T-cell (primary cell): ENCODE results near the gene RASA4B. TPM values are rescaled to one million over a fixed set of nuclear protein-coding genes. Genes with fewer than 3 reads are reported as not detected.
"Not testable (repeated sequence)": the region's sequence is repeated elsewhere in the genome, so short reads cannot be mapped to it uniquely, and the experiment has no call there.

Experiments
- ATAC-seq, 4 experiments: fragments of 200-7000 bp in 3 of 4; fragments of 150-1000 bp in 1 of 4; cut with Tn5 transposase; replicated peaks in 1 of 4; 1 replicate in 3 of 4; 2 replicates in 1 of 4; pipeline ENCODE4 v1.10.0; 2021; ENCODE audit warnings: moderate library complexity in 3 of 4, mild to moderate bottlenecking in 2 of 4, moderate number of reproducible peaks in 1 of 4
- CTCF ChIA-PET, 2 donors: fragments of 300-600 bp; sonication (Branson Sonifier 250); formaldehyde crosslinking; loops; one replicate each; lab custom pipeline; 2022; ENCODE audit warnings: antibody characterized with exemption in 2 of 2; lab: Charles Lee
- POLR2A ChIA-PET, 2 donors: fragments of 300-600 bp; sonication (Branson Sonifier 250); formaldehyde crosslinking; loops; one replicate each; lab custom pipeline; 2022; ENCODE audit warnings: antibody characterized with exemption in 2 of 2; lab: Charles Lee
- DNase-seq, 35 experiments: peaks; one replicate each; pipeline versions ENCODE4 v3.0.0 to v3.0.0-alpha.2; 2013 to 2023
- H3K27ac ChIP-seq: one replicate; pipeline ENCODE4 v1.5.1; 2013; ENCODE audit warnings: low read length
- H3K27me3 ChIP-seq, 2 experiments: replicated peaks in 1 of 2; 1 replicate in 1 of 2; 2 replicates in 1 of 2; pipeline versions ENCODE4 v1.6.1 to v1.7.0; 2013; ENCODE audit warnings: low read length in 1 of 2, mixed read lengths in 1 of 2; ENCODE audit not compliant: control insufficient read depth in 2 of 2, insufficient read depth in 2 of 2; ENCODE audit errors: extremely low read depth in 1 of 2
- H3K36me3 ChIP-seq, 2 donors: 1 replicate in 1 of 2; 2 replicates in 1 of 2; pipeline versions ENCODE4 v1.6.1 to v1.7.0; 2013; ENCODE audit warnings: low read length in 1 of 2; ENCODE audit not compliant: control insufficient read depth in 2 of 2, insufficient read depth in 1 of 2; ENCODE audit errors: extremely low read depth in 1 of 2
- H3K4me1 ChIP-seq, 2 experiments: 1 replicate in 1 of 2; 2 replicates in 1 of 2; pipeline versions ENCODE4 v1.6.1 to v1.7.0; 2013; ENCODE audit warnings: low read length in 2 of 2, mixed read lengths in 1 of 2; ENCODE audit not compliant: insufficient read depth in 2 of 2, control insufficient read depth in 1 of 2; ENCODE audit errors: extremely low read depth in 1 of 2
- H3K4me3 ChIP-seq, 2 donors: 1 replicate in 1 of 2; 2 replicates in 1 of 2; pipeline versions ENCODE4 v1.5.1 to v1.7.0; 2013; ENCODE audit warnings: mild to moderate bottlenecking in 2 of 2, low read length in 1 of 2, moderate library complexity in 1 of 2; ENCODE audit not compliant: control insufficient read depth in 1 of 2; ENCODE audit errors: extremely low read depth in 1 of 2
- H3K9me3 ChIP-seq: 2 replicates; pipeline ENCODE4 v1.7.0; 2013
- H3K27ac Mint-ChIP-seq, 2 donors: one replicate each; pipeline ENCODE4 v1.8.0; 2020 to 2021; ENCODE audit warnings: mild to moderate bottlenecking in 2 of 2, mixed read lengths in 2 of 2
- H3K27me3 Mint-ChIP-seq, 2 donors: one replicate each; pipeline ENCODE4 v1.8.0; 2021 to 2022; ENCODE audit warnings: mixed read lengths in 2 of 2
- H3K36me3 Mint-ChIP-seq: one replicate; pipeline ENCODE4 v1.8.0; 2021; ENCODE audit warnings: mixed read lengths
- H3K4me1 Mint-ChIP-seq, 3 donors: one replicate each; pipeline ENCODE4 v1.8.0; 2020 to 2022; ENCODE audit warnings: mixed read lengths in 3 of 3, mild to moderate bottlenecking in 1 of 3
- H3K4me3 Mint-ChIP-seq, 3 donors: one replicate each; pipeline ENCODE4 v1.8.0; 2020 to 2022; ENCODE audit warnings: mild to moderate bottlenecking in 3 of 3, mixed read lengths in 3 of 3, moderate library complexity in 3 of 3
- H3K9me3 Mint-ChIP-seq, 3 donors: one replicate each; pipeline ENCODE4 v1.8.0; 2020 to 2022; ENCODE audit warnings: mixed read lengths in 3 of 3
- WGBS: methylation state at CpG from one replicate; pipeline ENCODE4 v1.1.5; 2013; ENCODE audit warnings: missing lambda C conversion rate; ENCODE audit not compliant: insufficient coverage; 5-methylcytosine and 5-hydroxymethylcytosine counted together
- total RNA-seq, 35 experiments: library from RNA in 6 of 35; stranded (reverse) in 6 of 35; fragments of 120-200 nt in 1 of 35; gene quantifications; one replicate each; pipeline versions ENCODE4 v1.2.1 to v1.2.4 and lab custom pipeline; 2013 to 2026

Gene RASA4B
- total RNA-seq, 5 donors from 2014 or later (not counting 1 experiment from before 2014, with no cell fraction given) = 18.3 to 57.0 (median 43.0) TPM

DNA sequence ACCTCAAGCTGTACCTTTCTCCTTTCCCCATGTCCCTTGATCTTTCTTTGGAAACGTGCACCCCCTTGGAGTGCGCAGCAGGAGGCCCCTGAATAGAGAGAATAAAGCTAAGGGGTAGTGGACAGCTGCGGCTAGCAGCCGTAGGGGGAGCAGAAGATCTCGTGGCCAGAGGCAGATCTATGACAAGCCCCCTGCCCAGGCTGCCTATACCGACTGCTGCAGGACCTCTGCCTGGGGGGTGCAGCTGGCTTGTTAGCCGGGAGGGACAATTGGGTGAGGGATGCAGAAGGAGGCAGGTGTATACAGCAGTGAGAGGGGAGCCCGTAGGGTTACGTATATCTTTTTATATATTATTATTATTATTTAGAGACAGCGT is 38.4 kb downstream of the RASA4B start:
- WGBS = no CpG with 5 or more reads among the region's 10 CpGs
- H3K36me3 Mint-ChIP-seq, DNase-seq, H3K27ac Mint-ChIP-seq, H3K27ac ChIP-seq, H3K27me3 Mint-ChIP-seq, CTCF ChIA-PET, H3K4me3 ChIP-seq, H3K9me3 ChIP-seq, H3K4me1 Mint-ChIP-seq, H3K27me3 ChIP-seq, H3K4me1 ChIP-seq, POLR2A ChIA-PET, H3K9me3 Mint-ChIP-seq, H3K36me3 ChIP-seq: not testable (repeated sequence)
- peak overlapping the region in 1 of 3 donors; percentile 78 for H3K4me3 Mint-ChIP-seq
- ATAC-seq = peak in 3 of 4 experiments; percentile 3 to 38 (median 4)

DNA sequence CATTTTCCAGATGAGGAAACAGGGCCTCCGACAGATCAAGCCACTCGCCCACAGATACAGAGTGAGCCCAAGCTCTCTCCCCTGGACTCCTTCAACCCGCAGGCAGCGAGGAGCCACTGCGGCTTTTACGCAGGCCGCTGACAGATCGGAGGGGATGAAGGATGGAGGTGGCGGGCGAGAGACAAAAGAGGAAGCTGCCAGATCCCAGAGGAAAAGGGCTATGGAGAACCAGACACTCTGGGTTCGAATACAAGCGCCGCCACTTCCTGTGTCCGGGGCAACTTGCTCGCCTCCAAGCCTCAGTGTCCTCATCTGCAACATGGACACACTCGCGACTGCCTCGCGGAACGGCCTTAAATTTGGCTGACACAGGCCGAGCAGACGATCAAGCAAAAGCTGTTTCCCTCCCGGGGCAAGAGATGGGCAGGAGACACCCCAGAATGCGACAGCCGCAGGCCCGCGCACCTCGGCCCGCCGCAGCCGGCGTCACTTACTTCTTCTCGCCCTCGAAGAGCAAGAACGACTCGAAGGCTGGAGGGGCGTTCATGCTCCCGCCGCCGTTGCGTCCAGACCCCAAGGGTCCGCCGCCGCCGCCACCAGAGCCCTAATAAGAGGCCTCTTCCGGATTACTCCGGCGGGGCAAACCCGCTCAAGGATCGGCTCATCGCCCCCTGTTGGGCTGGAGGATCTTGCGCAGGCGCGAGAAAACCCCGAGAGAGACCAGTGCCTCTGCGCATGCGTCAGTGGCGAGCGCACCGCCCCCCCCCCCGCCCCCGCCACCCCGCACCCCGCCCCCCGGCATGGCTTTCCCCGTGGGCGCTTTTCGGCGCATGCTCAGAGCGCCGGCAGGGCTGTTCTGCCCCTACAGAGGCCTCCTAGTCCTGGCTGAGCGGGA is 39.0 kb downstream of the RASA4B start, which contains the start of gene POLR2J:
POLR2J (minus strand) TSS at position 609 of the 895 bp plus-strand sequence; CDS start at position 547, 62 bp downstream.
- CTCF ChIA-PET = not testable (repeated sequence)
- peak; percentile 89 to 93 (median 90) for ATAC-seq

DNA sequence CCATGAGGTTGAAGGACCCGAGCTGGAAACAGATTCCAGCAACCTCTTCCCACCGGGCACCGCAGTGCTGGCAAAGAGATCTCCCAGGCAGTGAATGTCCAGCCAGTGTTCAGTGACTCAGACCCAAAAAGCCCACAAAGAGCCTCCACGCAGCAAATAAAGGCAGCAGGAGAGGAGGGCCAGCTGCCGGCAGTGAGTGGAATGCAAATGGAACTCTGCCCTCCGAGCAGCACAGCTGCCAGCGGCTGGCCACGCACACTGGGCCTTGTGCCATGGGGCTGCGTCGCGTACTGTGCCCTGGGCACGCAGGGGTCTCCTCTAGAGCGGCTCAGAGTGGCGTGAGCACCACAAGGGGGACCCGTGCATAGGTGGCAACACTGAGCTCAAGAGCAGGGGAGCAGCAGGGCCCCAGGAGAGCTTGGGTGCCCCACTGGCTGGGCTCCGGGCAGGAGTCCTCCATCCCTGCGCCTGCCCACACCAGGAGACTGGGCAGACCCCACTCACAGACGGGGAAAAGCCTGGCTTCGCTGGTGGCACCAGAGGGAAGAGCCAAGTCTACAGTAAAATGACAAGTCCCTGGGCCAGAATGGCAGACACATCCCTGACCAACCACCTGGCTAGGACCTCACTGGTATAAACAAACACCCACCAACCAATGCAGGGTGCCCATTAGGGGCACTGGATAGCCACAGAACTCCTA is 42.7 kb downstream of the RASA4B start:
- H3K27me3 ChIP-seq, H3K9me3 ChIP-seq, H3K4me3 Mint-ChIP-seq, ATAC-seq, H3K4me1 Mint-ChIP-seq, H3K9me3 Mint-ChIP-seq, H3K4me1 ChIP-seq, H3K36me3 Mint-ChIP-seq, CTCF ChIA-PET, H3K27me3 Mint-ChIP-seq, H3K27ac ChIP-seq, POLR2A ChIA-PET, H3K4me3 ChIP-seq, H3K27ac Mint-ChIP-seq: not testable (repeated sequence)
- DNase-seq = peak in 1 of 35 experiments; percentile 0
- peaks cover 13 to 28% of the 10 kb centered on the region in 2 donors for H3K36me3 ChIP-seq
- WGBS = no CpG with 5 or more reads among the region's 19 CpGs

More for the DNA sequence above, 39.0 kb downstream of the RASA4B start, which contains the start of gene POLR2J:
- POLR2A ChIA-PET, H3K36me3 ChIP-seq, H3K4me1 ChIP-seq, H3K27me3 Mint-ChIP-seq, H3K9me3 ChIP-seq, H3K9me3 Mint-ChIP-seq, H3K4me1 Mint-ChIP-seq, H3K27me3 ChIP-seq, H3K36me3 Mint-ChIP-seq, H3K27ac ChIP-seq: not testable (repeated sequence)
- Mint-ChIP-seq H3K27ac (peak within 1 kb of the TSS; percentile 83 to 91), H3K4me3 (peak within 1 kb of the TSS; percentile 78 to 94 (median 86))
- H3K4me3 ChIP-seq = peak within 1 kb of the TSS in 1 of 2 donors; percentile 48
- WGBS = 0% methylated on average over 13 of the region's 72 CpGs
- peak; percentile 55 to 100 (median 85) for DNase-seq

DNA sequence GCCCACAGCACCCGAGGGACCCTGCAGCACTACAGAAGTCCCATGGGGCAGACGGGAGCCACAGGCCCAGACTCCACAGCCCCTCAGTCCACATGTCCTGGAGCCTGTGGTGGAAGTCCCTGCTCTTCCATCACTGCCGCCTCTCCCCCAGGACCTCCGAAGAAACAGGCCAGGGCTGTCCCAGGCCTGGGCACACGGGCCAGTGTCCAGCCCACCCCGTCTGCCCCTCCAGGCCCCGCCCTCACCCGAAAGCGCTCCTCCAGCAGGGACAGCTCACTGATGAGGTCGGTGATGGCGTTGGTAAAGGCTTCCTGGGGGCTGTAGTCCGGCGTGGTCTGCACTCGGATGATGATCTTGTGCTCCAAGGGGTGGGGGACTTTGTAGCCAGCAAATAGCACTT is 43.5 kb downstream of the RASA4B start:
- H3K4me3 Mint-ChIP-seq, H3K36me3 Mint-ChIP-seq, ATAC-seq, H3K27ac Mint-ChIP-seq, CTCF ChIA-PET, POLR2A ChIA-PET, H3K27ac ChIP-seq, DNase-seq, H3K27me3 Mint-ChIP-seq, H3K4me1 ChIP-seq, H3K9me3 Mint-ChIP-seq, H3K27me3 ChIP-seq, H3K4me1 Mint-ChIP-seq, H3K9me3 ChIP-seq, H3K4me3 ChIP-seq: not testable (repeated sequence)
- peaks cover 20 to 33% of the 10 kb centered on the region in 2 donors for H3K36me3 ChIP-seq
- WGBS = no CpG with 5 or more reads among the region's 14 CpGs

DNA sequence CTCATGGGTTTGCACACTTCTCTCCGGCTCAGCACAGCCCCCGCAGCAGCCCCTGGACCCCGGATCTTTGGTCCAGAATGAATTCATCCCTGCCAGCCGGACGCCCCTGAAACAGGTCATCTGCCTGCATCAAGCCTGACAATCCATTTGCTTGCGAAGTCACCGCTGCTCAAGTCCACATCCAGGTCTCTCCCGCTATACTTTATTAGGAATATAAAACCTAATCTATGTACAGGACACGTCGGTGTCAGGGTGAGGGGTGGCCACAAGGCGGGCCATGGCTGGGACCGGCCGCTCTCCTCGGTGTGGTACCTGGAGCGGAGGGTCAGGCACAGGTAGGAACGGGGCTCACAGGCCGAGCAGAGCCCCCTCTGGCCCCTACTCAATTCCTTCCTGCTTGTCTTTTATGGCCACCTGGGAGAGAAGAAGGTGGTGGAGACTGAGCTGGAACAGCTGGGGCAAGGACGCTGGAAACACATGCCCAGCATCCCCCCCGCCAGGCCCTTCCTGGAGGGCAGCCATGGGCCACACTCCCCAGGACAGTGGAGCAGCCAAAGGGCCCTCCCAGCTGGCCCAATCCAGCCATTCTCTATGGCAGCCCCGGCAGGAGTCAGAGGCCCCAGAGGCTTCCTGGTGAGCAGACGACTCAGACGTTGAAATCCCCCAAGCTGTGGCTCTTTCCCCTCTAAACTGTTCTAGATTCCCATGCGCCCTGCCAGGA is 44.1 kb downstream of the RASA4B start:
- H3K9me3 Mint-ChIP-seq = no peaks in the 10 kb centered on the region
- 90% methylated on average over 7 of the region's 23 CpGs for WGBS
- no peaks in the 10 kb centered on the region for H3K27me3 ChIP-seq
- H3K27ac ChIP-seq = no peak overlapping the region
- H3K27ac Mint-ChIP-seq = peak overlapping the region in 1 of 2 donors; percentile 6
- peak in 1 of 35 experiments; percentile 0 for DNase-seq
- no peaks in the 10 kb centered on the region for H3K36me3 Mint-ChIP-seq
- H3K4me3 Mint-ChIP-seq = no peak overlapping the region
- no peak overlapping the region for H3K4me3 ChIP-seq
- CTCF ChIA-PET = no interaction called here
- peaks cover 0 to 1% (median 0%) of the 10 kb centered on the region in 3 donors for H3K4me1 Mint-ChIP-seq
- H3K36me3 ChIP-seq = peaks cover 21 to 39% of the 10 kb centered on the region in 2 donors
- POLR2A ChIA-PET = no interaction called here
- H3K4me1 ChIP-seq = no peaks in the 10 kb centered on the region
- H3K9me3 ChIP-seq = no peaks in the 10 kb centered on the region
- no peak for ATAC-seq
- no peaks in the 10 kb centered on the region for H3K27me3 Mint-ChIP-seq
